GM21360 (cell line): ENCODE results near the gene MKI67.
A peak's percentile ranks its signal among the peaks of the same experiment; 100 is the strongest.
"Not testable (repeated sequence)": the region's sequence is repeated elsewhere in the genome, so short reads cannot be mapped to it uniquely, and the experiment has no call there.

Experiments
- ATAC-seq: cut with Tn5 transposase; IDR thresholded peaks from one replicate; pipeline ENCODE4 v1.9.1; 2021; ENCODE audit warnings: mild to moderate bottlenecking, moderate library complexity; ENCODE audit not compliant: unreplicated experiment

MKI67 gene

GRCh38 chr10:128125944-128126764 is at the start of gene MKI67:
Gene MKI67 (minus strand): TSS chr10:128126423. CDS start chr10:128125667, 756 bp downstream.
- peak; percentile 74 for ATAC-seq

- no peak for ATAC-seq
Measured at GRCh38 chr10:128174581-128175559, 48.6 kb upstream of the MKI67 start.

- ATAC-seq = no peak
Measured at GRCh38 chr10:128173386-128173785, 47.2 kb upstream of the MKI67 start.

- no peak for ATAC-seq
Measured at GRCh38 chr10:128172756-128173155, 46.5 kb upstream of the MKI67 start.

GRCh38 chr10:128169811-128170379 is 43.7 kb upstream of the MKI67 start:
- no peak for ATAC-seq

GRCh38 chr10:128167926-128168520 is 41.8 kb upstream of the MKI67 start:
- ATAC-seq = no peak

GRCh38 chr10:128167123-128167522 is 40.9 kb upstream of the MKI67 start:
- not testable (repeated sequence) for ATAC-seq

GRCh38 chr10:128166151-128166550 is 39.9 kb upstream of the MKI67 start:
- no peak for ATAC-seq

- ATAC-seq = no peak
Measured at GRCh38 chr10:128165536-128165935, 39.3 kb upstream of the MKI67 start.

GRCh38 chr10:128163701-128164100 is 37.5 kb upstream of the MKI67 start:
- ATAC-seq = no peak

GRCh38 chr10:128161031-128161430 is 34.8 kb upstream of the MKI67 start:
- peak; percentile 49 for ATAC-seq

GRCh38 chr10:128160297-128160711 is 34.1 kb upstream of the MKI67 start:
- no peak for ATAC-seq

- ATAC-seq = no peak
Measured at GRCh38 chr10:128158021-128158795, 32.0 kb upstream of the MKI67 start.

GRCh38 chr10:128156999-128157755 is 31.0 kb upstream of the MKI67 start:
- no peak for ATAC-seq

- no peak for ATAC-seq
Measured at GRCh38 chr10:128152741-128153580, 26.7 kb upstream of the MKI67 start.

- no peak for ATAC-seq
Measured at GRCh38 chr10:128151031-128151430, 24.8 kb upstream of the MKI67 start.

GRCh38 chr10:128150561-128150960 is 24.3 kb upstream of the MKI67 start:
- ATAC-seq = no peak

- peak; percentile 86 for ATAC-seq
Measured at GRCh38 chr10:128150045-128150493, 23.8 kb upstream of the MKI67 start.
